Activated CD4-positive, alpha-beta T cell treated with anti-CD3 and anti-CD28 coated beads for 36 hours (primary cell): ENCODE data around the gene SRSF6. TPM values are rescaled to one million over a fixed set of nuclear protein-coding genes. Genes with fewer than 3 reads are reported as not detected.
"Not testable (repeated sequence)": the region's sequence is repeated elsewhere in the genome, so short reads cannot be mapped to it uniquely, and the experiment has no call there.

Experiments used
- ATAC-seq: fragments of 200-7000 bp; cut with Tn5 transposase; one replicate; pipeline ENCODE4 v1.10.0; 2021; ENCODE audit warnings: mild to moderate bottlenecking, moderate library complexity
- CTCF ChIA-PET: fragments of 350-600 bp; sonication (Branson Sonifier 250); formaldehyde crosslinking; loops from one replicate; lab custom pipeline; 2021; ENCODE audit warnings: antibody characterized with exemption; lab: Charles Lee
- POLR2A ChIA-PET: fragments of 350-600 bp; sonication (Branson Sonifier 250); formaldehyde crosslinking; loops from one replicate; lab custom pipeline; 2021; ENCODE audit warnings: antibody characterized with exemption, inconsistent platforms; lab: Charles Lee
- DNase-seq: peaks from one replicate; pipeline ENCODE4 v3.0.0-alpha.2; 2020
- H3K27ac Mint-ChIP-seq: one replicate; pipeline ENCODE4 v1.8.0; 2021; ENCODE audit warnings: mixed read lengths
- H3K27me3 Mint-ChIP-seq: one replicate; pipeline ENCODE4 v1.8.0; 2021; ENCODE audit warnings: mixed read lengths
- H3K36me3 Mint-ChIP-seq: one replicate; pipeline ENCODE4 v1.8.0; 2021; ENCODE audit warnings: low read depth, mixed read lengths
- H3K4me1 Mint-ChIP-seq: one replicate; pipeline ENCODE4 v1.8.0; 2021; ENCODE audit warnings: mixed read lengths
- H3K4me3 Mint-ChIP-seq: one replicate; pipeline ENCODE4 v1.8.0; 2021; ENCODE audit warnings: mild to moderate bottlenecking, moderate library complexity, mixed read lengths
- H3K9me3 Mint-ChIP-seq: one replicate; pipeline ENCODE4 v1.8.0; 2021; ENCODE audit warnings: low read depth, mixed read lengths
- intact Hi-C, 2 experiments: fragments of 100-400 bp; cut with DNase I in 1 of 2; cut with micrococcal nuclease in 1 of 2; formaldehyde crosslinking; loops; one replicate each; pipeline versions ENCODE4 v1.14.2 to v1.15.1; 2022 to 2024; cut with DNase I, micrococcal nuclease
- total RNA-seq, 2 experiments: library from RNA; stranded (reverse); gene quantifications; one replicate each; pipeline ENCODE4 v1.2.3, GENCODE V29; 2021

Gene SRSF6
- total RNA-seq = 100 to 1,000 TPM; 132 to 135 TPM

DNA sequence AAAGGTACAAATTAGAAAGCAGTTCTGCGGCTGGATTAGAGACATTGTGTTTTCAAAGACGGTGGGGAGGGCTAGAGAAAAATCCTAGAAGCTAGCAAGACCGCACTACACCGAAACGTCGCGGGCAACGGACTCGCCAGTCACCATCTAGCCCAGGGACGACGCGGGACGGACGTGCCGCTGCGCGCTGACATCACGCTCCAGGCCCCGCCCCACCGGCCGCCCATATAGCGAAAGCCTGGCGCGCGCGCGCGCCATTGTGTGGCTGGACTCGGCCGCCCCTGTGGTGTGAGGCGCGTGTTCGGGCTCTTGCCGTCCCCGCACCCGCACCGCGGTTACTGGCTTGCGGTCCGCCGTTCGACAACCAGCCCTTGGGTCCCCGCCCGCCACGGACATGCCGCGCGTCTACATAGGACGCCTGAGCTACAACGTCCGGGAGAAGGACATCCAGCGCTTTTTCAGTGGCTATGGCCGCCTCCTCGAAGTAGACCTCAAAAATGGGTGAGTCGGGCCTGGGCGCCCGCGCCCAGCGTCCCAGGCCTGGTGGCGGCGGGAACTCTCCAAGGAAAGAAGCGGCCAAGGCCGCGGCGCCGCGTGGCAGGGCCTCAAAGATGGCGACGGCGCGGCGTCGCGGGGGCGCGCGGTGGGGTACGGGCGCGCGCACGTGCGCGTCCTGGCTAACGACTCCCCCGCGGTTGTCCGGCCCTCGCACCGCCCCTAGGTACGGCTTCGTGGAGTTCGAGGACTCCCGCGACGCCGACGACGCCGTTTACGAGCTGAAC lies at the start of gene SRSF6:
Gene SRSF6, plus strand, starts transcription at position 257 of the 782 bp plus-strand sequence. Its CDS starts 138 bp downstream, at position 395.
- ATAC-seq (peak; percentile 88), DNase-seq (peak; percentile 96)
- peaks cover 43% of the 10 kb centered on the region for H3K36me3 Mint-ChIP-seq
- ChIA-PET CTCF (interaction anchor here (1.0 to 2.3 kb wide), 4 partner anchors 9 to 134 kb away, joined by 3 to 11 read pairs (median 6); no protein-coding TSS in a partner anchor), POLR2A (interaction anchor here (0.5 to 2.3 kb wide), 10 partner anchors 8 to 1765 kb away, joined by 3 to 14 read pairs (median 4); partner anchors contain the start of gene IFT52)
- H3K27me3 Mint-ChIP-seq = peaks cover 2% of the 10 kb centered on the region
- peak within 1 kb of the TSS; percentile 99 for H3K27ac Mint-ChIP-seq
- H3K9me3 Mint-ChIP-seq = no peaks in the 10 kb centered on the region
- peaks cover 34% of the 10 kb centered on the region for H3K4me1 Mint-ChIP-seq
- peak within 1 kb of the TSS; percentile 91 for H3K4me3 Mint-ChIP-seq
- intact Hi-C loops = loop anchor here (1.0 to 5.0 kb wide), 9 partner anchors 34 to 1841 kb away; partner anchors contain the start of genes IFT52 (in 2 of the 2), CHD6 (in 1 of the 2), FITM2 (in 1 of the 2) and MYBL2 (in 1 of the 2)

- ATAC-seq (no peak), DNase-seq (peak; percentile 25)
- intact Hi-C loops = loop anchor here (5.0 to 10.0 kb wide), 4 partner anchors 217 to 1672 kb away; partner anchors contain the start of gene PTPRT (in 1 of the 2)
- CTCF ChIA-PET = interaction anchor here (0.5 to 1.8 kb wide), 19 partner anchors 9 to 1674 kb away, joined by 3 to 7 read pairs (median 3); no protein-coding TSS in a partner anchor
- POLR2A ChIA-PET = no interaction called here
- Mint-ChIP-seq H3K36me3 (no peaks in the 10 kb centered on the region), H3K4me1 (no peaks in the 10 kb centered on the region), H3K27me3 (peaks cover 42% of the 10 kb centered on the region), H3K27ac (no peak overlapping the region), H3K9me3 (peaks cover 6% of the 10 kb centered on the region), H3K4me3 (no peak overlapping the region)
Measured at GRCh38 chr20:43408848-43409576, 48.7 kb upstream of the SRSF6 start.

DNA sequence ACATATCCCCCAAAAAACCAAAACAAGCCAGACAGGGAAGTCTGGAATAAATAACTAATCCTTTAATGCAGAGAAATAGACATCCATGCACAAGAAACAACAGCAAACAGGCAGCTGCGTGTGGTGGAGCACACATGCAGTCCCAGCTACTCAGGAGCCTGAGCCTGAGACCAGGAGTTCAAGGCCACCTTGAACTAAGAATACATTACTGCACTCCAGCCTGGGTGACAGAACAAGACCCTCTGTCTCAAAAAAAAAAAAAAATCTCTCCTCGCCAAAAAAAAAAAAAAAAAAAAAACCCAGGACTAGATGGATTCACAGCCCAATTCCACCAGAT lies 48.2 kb upstream of the SRSF6 start:
- Mint-ChIP-seq H3K9me3 (peaks cover 6% of the 10 kb centered on the region), H3K4me3 (no peak overlapping the region), H3K27ac (no peak overlapping the region), H3K36me3 (no peaks in the 10 kb centered on the region), H3K27me3 (peaks cover 39% of the 10 kb centered on the region), H3K4me1 (no peaks in the 10 kb centered on the region)
- ChIA-PET CTCF (interaction anchor here (0.6 to 1.8 kb wide), 14 partner anchors 10 to 1674 kb away, joined by 3 to 7 read pairs (median 3); no protein-coding TSS in a partner anchor), POLR2A (no interaction called here)
- DNase-seq (no peak), ATAC-seq (no peak)
- intact Hi-C loops = loop anchor here (5.0 to 10.0 kb wide), 4 partner anchors 217 to 1672 kb away; partner anchors contain the start of gene PTPRT (in 1 of the 2)

DNA sequence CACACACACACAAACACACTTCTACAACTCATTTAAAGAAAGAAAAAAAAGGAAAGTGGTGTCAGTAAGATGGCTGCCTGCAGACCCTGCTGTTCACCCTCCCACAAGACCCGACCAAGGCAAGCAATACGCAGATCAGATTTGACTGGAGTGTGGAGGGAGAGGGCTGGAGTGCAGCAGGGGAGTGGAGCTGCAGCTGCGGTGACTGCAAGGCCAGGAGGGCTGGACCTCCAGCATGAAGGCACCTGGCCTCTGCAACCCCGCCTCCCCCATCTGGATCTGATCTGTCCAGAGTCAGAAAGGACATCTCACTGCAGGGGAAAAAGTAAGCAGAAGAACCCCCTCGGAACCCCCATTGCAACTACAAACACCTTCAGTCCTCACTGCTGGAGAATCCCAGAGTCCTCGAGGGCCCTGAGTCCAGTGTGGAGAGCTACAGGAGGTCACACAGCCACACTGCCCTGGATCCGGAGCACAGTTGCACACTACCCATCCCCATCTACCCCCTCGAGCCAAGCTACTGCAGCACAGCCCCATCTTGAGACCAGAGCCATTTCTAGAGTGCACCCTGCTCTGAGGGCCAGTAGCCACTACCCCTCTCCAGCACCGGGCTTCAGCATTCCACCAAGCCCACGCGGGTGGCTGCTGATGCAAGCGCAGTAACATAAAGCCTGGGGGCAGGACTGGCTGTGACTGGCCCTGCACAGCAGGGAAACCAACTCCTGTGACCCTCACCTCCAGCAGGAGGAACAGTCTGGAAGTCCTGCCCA lies 41.9 kb upstream of the SRSF6 start:
- no peak for DNase-seq
- Mint-ChIP-seq H3K27ac (no peak overlapping the region), H3K9me3 (peaks cover 22% of the 10 kb centered on the region), H3K36me3 (peaks cover under 1% of the 10 kb centered on the region), H3K4me1 (no peaks in the 10 kb centered on the region), H3K27me3 (peaks cover 9% of the 10 kb centered on the region), H3K4me3 (no peak overlapping the region)
- ChIA-PET POLR2A (no interaction called here), CTCF (interaction anchor here (0.5 kb wide), 1 partner anchor 1876 kb away, joined by 3 read pairs; no protein-coding TSS in a partner anchor)
- ATAC-seq = no peak
- intact Hi-C loops = no loop called here

DNA sequence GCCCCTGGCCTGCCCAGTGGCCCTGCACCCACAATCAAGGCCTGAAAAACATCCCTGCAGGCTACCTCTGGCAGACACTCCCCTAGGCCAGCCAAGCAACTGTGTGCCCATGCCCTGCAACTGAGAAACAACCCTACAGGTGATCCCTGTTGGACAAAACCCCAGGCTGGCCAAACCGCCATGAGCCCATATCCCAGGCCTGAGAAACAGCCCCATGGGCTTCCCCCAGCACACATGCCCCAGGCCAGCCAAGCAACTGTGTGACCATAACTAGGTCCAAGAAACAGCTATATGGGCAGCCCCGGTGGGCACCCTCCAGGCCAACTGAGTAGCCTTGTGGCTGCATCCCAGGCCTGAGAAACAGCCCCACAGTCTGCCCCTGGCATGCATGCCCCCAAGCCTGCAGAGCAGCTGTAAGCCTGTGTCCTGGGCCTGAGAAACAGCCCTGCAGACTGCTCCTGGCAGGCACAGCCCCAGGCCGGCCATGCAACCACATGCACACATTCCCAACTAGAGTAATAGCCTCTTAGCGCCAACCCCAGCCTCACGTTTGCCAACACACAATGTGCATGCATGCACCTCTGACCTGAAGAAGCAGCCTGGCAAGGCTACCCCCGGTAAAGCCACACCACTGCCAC lies 41.0 kb upstream of the SRSF6 start:
- intact Hi-C loops = no loop called here
- H3K36me3 Mint-ChIP-seq = peaks cover 3% of the 10 kb centered on the region

DNA sequence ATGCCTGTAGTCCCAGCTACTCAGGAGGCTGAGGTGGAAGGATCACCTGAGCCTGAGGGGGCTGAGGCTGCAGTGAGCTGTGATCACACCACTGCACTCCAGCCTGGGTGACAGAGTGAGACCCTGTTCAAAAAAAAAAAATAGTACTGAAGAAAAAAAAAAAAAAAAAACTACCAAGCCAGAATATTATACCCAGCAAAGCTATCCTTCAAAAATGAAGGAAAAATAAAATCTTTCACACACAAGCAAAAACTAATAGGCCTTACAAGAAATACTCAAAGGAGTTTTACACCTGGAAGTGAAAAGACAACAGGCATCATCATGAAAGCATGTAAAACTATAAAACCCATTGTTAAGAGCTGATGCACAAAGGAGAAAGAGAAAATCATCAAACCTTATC lies 37.5 kb upstream of the SRSF6 start:
- Mint-ChIP-seq H3K4me3 (no peak overlapping the region), H3K36me3 (peaks cover 3% of the 10 kb centered on the region), H3K4me1 (no peaks in the 10 kb centered on the region), H3K9me3 (peaks cover 26% of the 10 kb centered on the region), H3K27ac (no peak overlapping the region), H3K27me3 (peaks cover 14% of the 10 kb centered on the region)
- DNase-seq (no peak), ATAC-seq (no peak)
- intact Hi-C loops = no loop called here
- CTCF ChIA-PET = interaction anchor here (0.6 kb wide), 2 partner anchors 80 to 936 kb away, joined by 3 read pairs; no protein-coding TSS in a partner anchor
- POLR2A ChIA-PET = interaction anchor here (0.6 kb wide), 1 partner anchor 20 kb away, joined by 3 read pairs; no protein-coding TSS in a partner anchor

More for the DNA sequence above, 41.0 kb upstream of the SRSF6 start:
- no peaks in the 10 kb centered on the region for H3K4me1 Mint-ChIP-seq
- peaks cover 8% of the 10 kb centered on the region for H3K27me3 Mint-ChIP-seq
- H3K9me3 Mint-ChIP-seq = peaks cover 26% of the 10 kb centered on the region
- ATAC-seq (no peak), DNase-seq (no peak)
- CTCF ChIA-PET = no interaction called here
- POLR2A ChIA-PET = no interaction called here
- H3K4me3 Mint-ChIP-seq = no peak overlapping the region
- no peak overlapping the region for H3K27ac Mint-ChIP-seq

- DNase-seq, H3K36me3 Mint-ChIP-seq, intact Hi-C loops, H3K4me1 Mint-ChIP-seq, H3K4me3 Mint-ChIP-seq, H3K27ac Mint-ChIP-seq, POLR2A ChIA-PET, ATAC-seq: not testable (repeated sequence)
- Mint-ChIP-seq H3K27me3 (peaks cover 15% of the 10 kb centered on the region), H3K9me3 (peaks cover 26% of the 10 kb centered on the region)
- CTCF ChIA-PET = interaction anchor here (0.6 to 1.4 kb wide), 2 partner anchors 12 to 1146 kb away, joined by 3 to 4 read pairs; no protein-coding TSS in a partner anchor
Measured at GRCh38 chr20:43420913-43421312, 36.8 kb upstream of the SRSF6 start.

DNA sequence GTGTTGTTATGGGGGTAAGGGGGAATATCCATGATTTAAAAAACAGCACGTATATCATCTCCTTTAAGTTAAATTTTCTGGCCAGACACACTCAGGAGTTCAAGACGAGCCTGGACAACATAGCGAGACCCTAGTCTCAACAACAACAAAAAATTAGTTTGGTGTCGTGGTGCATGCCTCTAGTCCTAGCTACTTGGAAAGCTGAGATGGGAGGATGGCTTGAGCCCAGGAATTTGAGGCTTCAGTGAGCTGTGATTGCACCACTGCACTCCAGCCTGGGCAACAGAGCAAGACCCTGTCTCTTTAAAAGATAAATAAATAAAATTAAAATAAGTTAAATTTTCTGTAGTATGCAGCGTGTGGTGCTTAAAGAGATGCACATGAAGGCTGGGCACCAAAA lies 31.5 kb upstream of the SRSF6 start:
- peaks cover 27% of the 10 kb centered on the region for H3K27me3 Mint-ChIP-seq
- intact Hi-C loops = no loop called here
- no peak overlapping the region for H3K27ac Mint-ChIP-seq
- POLR2A ChIA-PET = no interaction called here
- ATAC-seq (no peak), DNase-seq (no peak)
- CTCF ChIA-PET = interaction anchor here (0.6 to 0.8 kb wide), 2 partner anchors 168 to 660 kb away, joined by 3 to 4 read pairs; no protein-coding TSS in a partner anchor
- peaks cover 1% of the 10 kb centered on the region for H3K9me3 Mint-ChIP-seq
- no peak overlapping the region for H3K4me3 Mint-ChIP-seq
- H3K4me1 Mint-ChIP-seq = no peaks in the 10 kb centered on the region
- no peaks in the 10 kb centered on the region for H3K36me3 Mint-ChIP-seq

DNA sequence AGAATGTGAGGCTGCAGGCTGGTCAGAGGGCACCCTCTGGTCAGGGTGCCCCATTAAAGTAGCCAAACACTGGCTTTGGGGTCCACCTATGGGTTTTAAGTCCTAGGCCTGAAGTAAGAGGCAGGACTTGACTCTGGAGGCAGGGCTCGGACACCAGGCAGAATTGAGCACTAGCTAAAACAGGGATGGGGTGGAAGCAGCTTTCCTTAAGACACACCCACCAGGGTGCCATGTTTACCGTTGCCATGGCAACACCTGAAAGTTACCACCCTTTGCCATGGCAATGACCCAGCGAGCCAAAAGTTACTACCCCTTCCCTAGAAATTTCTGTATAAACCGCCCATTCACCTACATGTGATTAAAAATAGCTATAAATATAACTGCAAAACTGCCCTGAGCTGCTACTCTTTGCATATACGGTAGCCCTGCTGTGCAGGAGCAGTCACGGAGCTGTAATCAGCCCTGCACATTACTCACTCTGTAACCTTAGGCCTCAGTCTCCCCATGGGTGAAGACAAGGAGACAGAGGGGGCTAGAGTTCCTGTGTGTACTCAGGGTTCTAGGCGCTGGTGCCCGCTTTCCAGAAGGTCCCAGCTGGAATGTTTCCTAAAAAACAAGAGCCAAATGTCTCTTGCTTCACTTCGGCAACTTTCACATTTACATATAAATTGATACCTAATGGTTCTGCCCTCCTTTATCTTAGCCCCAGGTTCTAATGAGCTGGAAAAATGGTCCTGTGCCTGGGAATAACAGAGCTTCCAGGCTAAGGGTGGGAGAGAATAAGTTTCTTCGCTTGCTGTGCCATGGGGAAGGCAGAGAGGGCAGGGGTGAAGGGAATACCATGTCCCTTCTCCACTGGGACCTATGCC lies 27.2 kb upstream of the SRSF6 start:
- no peak for ATAC-seq
- Mint-ChIP-seq H3K36me3 (no peaks in the 10 kb centered on the region), H3K9me3 (no peaks in the 10 kb centered on the region), H3K4me1 (no peaks in the 10 kb centered on the region), H3K27ac (no peak overlapping the region), H3K4me3 (no peak overlapping the region), H3K27me3 (peaks cover 30% of the 10 kb centered on the region)
- ChIA-PET POLR2A (interaction anchor here (0.6 kb wide), 1 partner anchor 13 kb away, joined by 4 read pairs; no protein-coding TSS in a partner anchor), CTCF (interaction anchor here (1.1 kb wide), 1 partner anchor 21 kb away, joined by 3 read pairs; no protein-coding TSS in a partner anchor)
- intact Hi-C loops = no loop called here
- DNase-seq = no peak
